ENCODE data around the gene MIF. TPM values are rescaled to one million over a fixed set of nuclear protein-coding genes. Genes with fewer than 3 reads are reported as not detected.
"Not testable (repeated sequence)": the region's sequence is repeated elsewhere in the genome, so short reads cannot be mapped to it uniquely, and the experiment has no call there.

MIF gene
- total RNA-seq, 2 experiments from 2014 or later: 213 to 226 TPM

DNA sequence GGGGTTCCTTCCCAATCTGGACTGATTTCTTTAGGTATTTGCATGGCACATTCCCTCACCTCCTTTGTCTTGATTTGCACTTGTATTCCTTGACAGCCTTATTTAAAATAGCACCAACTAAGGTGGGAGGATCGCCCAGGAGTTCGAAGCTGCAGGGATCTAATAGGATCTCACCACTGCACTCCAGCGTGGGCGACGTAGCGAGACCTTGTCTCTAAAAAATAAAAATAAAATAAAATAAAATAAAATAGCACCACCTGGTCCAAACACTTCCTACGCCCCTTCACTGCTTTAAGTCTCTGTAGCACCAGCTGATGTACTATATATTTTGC, 35.7 kb upstream of the MIF start:
- intact Hi-C loops (cut with DNase I, micrococcal nuclease): loop anchor here in 1 of 2 experiments (5.0 kb wide), 2 partner anchors 34 to 71 kb away; partner anchors contain the start of genes MIF and SMARCB1
- Mint-ChIP-seq H3K27me3 (no peaks in the 10 kb centered on the region), H3K27ac (peak overlapping the region; percentile 82), H3K9me3 (no peaks in the 10 kb centered on the region), H3K4me3 (peak overlapping the region; percentile 97), H3K36me3 (ENCODE audit: low read depth) (peaks cover 8% of the 10 kb centered on the region), H3K4me1 (ENCODE audit: low read depth) (peaks cover 20% of the 10 kb centered on the region)
- TF ChIP-seq, protein P1, sequence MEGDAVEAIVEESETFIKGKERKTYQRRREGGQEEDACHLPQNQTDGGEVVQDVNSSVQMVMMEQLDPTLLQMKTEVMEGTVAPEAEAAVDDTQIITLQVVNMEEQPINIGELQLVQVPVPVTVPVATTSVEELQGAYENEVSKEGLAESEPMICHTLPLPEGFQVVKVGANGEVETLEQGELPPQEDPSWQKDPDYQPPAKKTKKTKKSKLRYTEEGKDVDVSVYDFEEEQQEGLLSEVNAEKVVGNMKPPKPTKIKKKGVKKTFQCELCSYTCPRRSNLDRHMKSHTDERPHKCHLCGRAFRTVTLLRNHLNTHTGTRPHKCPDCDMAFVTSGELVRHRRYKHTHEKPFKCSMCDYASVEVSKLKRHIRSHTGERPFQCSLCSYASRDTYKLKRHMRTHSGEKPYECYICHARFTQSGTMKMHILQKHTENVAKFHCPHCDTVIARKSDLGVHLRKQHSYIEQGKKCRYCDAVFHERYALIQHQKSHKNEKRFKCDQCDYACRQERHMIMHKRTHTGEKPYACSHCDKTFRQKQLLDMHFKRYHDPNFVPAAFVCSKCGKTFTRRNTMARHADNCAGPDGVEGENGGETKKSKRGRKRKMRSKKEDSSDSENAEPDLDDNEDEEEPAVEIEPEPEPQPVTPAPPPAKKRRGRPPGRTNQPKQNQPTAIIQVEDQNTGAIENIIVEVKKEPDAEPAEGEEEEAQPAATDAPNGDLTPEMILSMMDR (IDR thresholded peaks at IDR 0.05): no peak
- Histone ChIP-seq H3K4me3 (ENCODE audit: low read length) (peak overlapping the region; percentile 87), H3K27me3 (ENCODE audit: control insufficient read depth in 1 of 2, insufficient read depth in 2 of 2, low read length in 2 of 2) (no peaks in the 10 kb centered on the region), H3K36me3 (ENCODE audit: insufficient read depth, low read length) (no peaks in the 10 kb centered on the region), H3K27ac (ENCODE audit: low read depth in 1 of 2, low read length in 2 of 2) (peak overlapping the region in 1 of 2 donors; percentile 56), H3K9me3 (ENCODE audit: control insufficient read depth in 1 of 2, insufficient read depth in 1 of 2, low read length in 2 of 2) (no peaks in the 10 kb centered on the region), H3K4me1 (ENCODE audit: insufficient read depth, low read length) (peaks cover 25% of the 10 kb centered on the region)
- CTCF ChIA-PET: interaction anchor here (1.4 to 2.9 kb wide), 3 partner anchors 10 to 87 kb away, joined by 3 to 33 read pairs (median 7); no protein-coding TSS in a partner anchor
- POLR2A ChIA-PET: interaction anchor here (1.2 to 2.8 kb wide), 7 partner anchors 9 to 296 kb away, joined by 3 to 44 read pairs (median 8); partner anchors contain the start of genes DERL3, MIF and SMARCB1
- ATAC-seq (ENCODE audit: poor library complexity): no peak
- no peak for DNase-seq

- no peak for DNase-seq
- Mint-ChIP-seq H3K36me3 (ENCODE audit: low read depth) (peaks cover 12% of the 10 kb centered on the region), H3K27me3 (no peaks in the 10 kb centered on the region), H3K4me1 (ENCODE audit: low read depth) (peaks cover 20% of the 10 kb centered on the region), H3K4me3 (peak overlapping the region; percentile 97), H3K27ac (no peak overlapping the region), H3K9me3 (no peaks in the 10 kb centered on the region)
- intact Hi-C loops (cut with DNase I, micrococcal nuclease): loop anchor here in 1 of 2 experiments (5.0 kb wide), 2 partner anchors 33 to 72 kb away; partner anchors contain the start of genes MIF and SMARCB1
- ChIA-PET POLR2A (interaction anchor here (0.6 to 2.8 kb wide), 6 partner anchors 14 to 1960 kb away, joined by 3 to 44 read pairs (median 6); partner anchors contain the start of gene MIF), CTCF (interaction anchor here (2.0 to 2.9 kb wide), 2 partner anchors 10 to 88 kb away, joined by 7 to 33 read pairs; no protein-coding TSS in a partner anchor)
- TF ChIP-seq, protein P1 (IDR thresholded peaks at IDR 0.05): no peak
- H3K36me3 ChIP-seq (ENCODE audit: insufficient read depth, low read length): no peaks in the 10 kb centered on the region
- ATAC-seq (ENCODE audit: poor library complexity): no peak
- no peak overlapping the region for H3K4me3 ChIP-seq (ENCODE audit: low read length)
- H3K9me3 ChIP-seq (ENCODE audit: control insufficient read depth in 1 of 2, insufficient read depth in 1 of 2, low read length in 2 of 2): no peaks in the 10 kb centered on the region
- no peak overlapping the region for H3K27ac ChIP-seq (ENCODE audit: low read depth in 1 of 2, low read length in 2 of 2)
- H3K4me1 ChIP-seq (ENCODE audit: insufficient read depth, low read length): peaks cover 25% of the 10 kb centered on the region
- no peaks in the 10 kb centered on the region for H3K27me3 ChIP-seq (ENCODE audit: control insufficient read depth in 1 of 2, insufficient read depth in 2 of 2, low read length in 2 of 2)
These were observed 35.0 kb upstream of the MIF start for GRCh38 chr22:23859201-23859600.

DNA sequence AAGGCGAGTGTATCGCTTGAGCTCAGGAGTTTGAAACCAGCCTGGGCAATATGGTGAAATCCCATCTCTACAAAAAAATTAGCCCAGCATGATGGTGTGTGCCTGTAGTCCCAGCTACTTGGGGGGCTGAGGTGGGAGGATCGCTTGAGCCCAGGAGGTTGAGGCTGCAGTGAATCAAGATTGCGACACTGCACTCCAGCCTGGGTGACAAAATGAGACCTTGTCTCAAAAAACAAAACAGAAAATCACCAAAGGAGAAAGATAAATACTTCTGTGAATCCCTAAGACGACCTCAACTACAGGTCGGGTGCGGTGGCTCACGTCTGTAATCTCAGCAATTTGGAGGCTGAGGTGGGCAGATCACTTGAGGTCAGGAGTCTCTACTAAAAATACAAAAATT, 34.0 kb upstream of the MIF start:
- H3K9me3 Mint-ChIP-seq; H3K9me3 ChIP-seq (ENCODE audit: control insufficient read depth in 1 of 2, insufficient read depth in 1 of 2, low read length in 2 of 2); H3K4me3 ChIP-seq (ENCODE audit: low read length); H3K36me3 ChIP-seq (ENCODE audit: insufficient read depth, low read length); ATAC-seq (ENCODE audit: poor library complexity); H3K27ac ChIP-seq (ENCODE audit: low read depth in 1 of 2, low read length in 2 of 2); H3K27me3 Mint-ChIP-seq; H3K4me3 Mint-ChIP-seq; H3K27ac Mint-ChIP-seq; POLR2A ChIA-PET; CTCF ChIA-PET; DNase-seq; H3K27me3 ChIP-seq (ENCODE audit: control insufficient read depth in 1 of 2, insufficient read depth in 2 of 2, low read length in 2 of 2): not testable (repeated sequence)
- peaks cover 25% of the 10 kb centered on the region for H3K4me1 ChIP-seq (ENCODE audit: insufficient read depth, low read length)
- Mint-ChIP-seq H3K36me3 (ENCODE audit: low read depth) (peaks cover 12% of the 10 kb centered on the region), H3K4me1 (ENCODE audit: low read depth) (peaks cover 20% of the 10 kb centered on the region)
- intact Hi-C loops (cut with DNase I, micrococcal nuclease): loop anchor here in 1 of 2 experiments (5.0 kb wide), 1 partner anchor 92 kb away; no protein-coding TSS in a partner anchor
